SK-MEL-5 (cell line): ENCODE results near the gene PCSK7. TPM values are rescaled to one million over a fixed set of nuclear protein-coding genes. Genes with fewer than 3 reads are reported as not detected.
A peak's percentile ranks its signal among the peaks of the same experiment; 100 is the strongest.

ENCODE experiments used
- DNase-seq: peaks from one replicate; pipeline ENCODE4 v3.0.0-alpha.2; 2016; ENCODE audit warnings: low read depth, low spot score
- in situ Hi-C: cut with HindIII; loops from 2 replicates; pipeline ENCODE4 v1.10.0; 2016; ENCODE audit warnings: low sequenced_read_pairs, high pct_unique_total_duplicates, low pct_unique_long_range_greater_than_20kb
- total RNA-seq: library from RNA; depleted of rRNA; stranded (reverse); fragments of >200 nt; shearing (Covaris generic); gene quantifications from 2 replicates; pipeline ENCODE4 v1.2.3, GENCODE V29; 2014

The PCSK7 gene
- total RNA-seq, 1 experiment from 2014 or later, result 16.0 TPM

DNA sequence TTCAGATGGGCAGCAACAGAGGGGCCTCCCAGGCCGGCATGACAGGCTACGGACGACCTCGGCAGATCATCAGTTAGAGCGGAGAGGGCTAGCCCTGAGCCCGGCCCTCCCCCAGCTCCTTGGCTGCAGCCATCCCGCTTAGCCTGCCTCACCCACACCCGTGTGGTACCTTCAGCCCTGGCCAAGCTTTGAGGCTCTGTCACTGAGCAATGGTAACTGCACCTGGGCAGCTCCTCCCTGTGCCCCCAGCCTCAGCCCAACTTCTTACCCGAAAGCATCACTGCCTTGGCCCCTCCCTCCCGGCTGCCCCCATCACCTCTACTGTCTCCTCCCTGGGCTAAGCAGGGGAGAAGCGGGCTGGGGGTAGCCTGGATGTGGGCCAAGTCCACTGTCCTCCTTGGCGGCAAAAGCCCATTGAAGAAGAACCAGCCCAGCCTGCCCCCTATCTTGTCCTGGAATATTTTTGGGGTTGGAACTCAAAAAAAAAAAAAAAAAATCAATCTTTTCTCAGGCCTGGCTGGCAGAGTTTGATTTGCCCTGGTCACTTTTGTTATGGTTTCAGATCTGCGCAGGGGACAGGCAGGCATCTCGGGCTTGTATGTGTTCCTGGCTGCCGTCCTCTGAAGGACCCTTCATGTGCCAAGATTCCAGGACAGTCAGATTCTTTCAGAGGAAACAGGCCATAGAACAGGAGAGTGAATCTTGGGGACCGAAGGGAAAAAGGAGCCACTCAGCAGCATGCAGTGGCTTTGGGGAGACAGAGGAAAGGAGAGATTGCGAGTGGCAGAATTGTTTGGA is 27.4 kb downstream of the PCSK7 start:
- in situ Hi-C loops, result no loop called here
- no peak for DNase-seq

DNA sequence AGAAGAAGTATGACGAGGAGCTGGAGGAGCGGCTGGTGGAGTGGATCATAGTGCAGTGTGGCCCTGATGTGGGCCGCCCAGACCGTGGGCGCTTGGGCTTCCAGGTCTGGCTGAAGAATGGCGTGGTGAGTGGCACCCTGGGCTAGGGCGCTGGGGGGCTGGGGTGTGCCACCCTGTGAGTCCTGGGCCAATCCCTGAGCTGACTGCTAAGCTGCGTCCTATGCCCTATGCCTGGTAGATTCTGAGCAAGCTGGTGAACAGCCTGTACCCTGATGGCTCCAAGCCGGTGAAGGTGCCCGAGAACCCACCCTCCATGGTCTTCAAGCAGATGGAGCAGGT is 28.8 kb downstream of the PCSK7 start:
- DNase-seq, result no peak
- in situ Hi-C loops, result no loop called here

DNA sequence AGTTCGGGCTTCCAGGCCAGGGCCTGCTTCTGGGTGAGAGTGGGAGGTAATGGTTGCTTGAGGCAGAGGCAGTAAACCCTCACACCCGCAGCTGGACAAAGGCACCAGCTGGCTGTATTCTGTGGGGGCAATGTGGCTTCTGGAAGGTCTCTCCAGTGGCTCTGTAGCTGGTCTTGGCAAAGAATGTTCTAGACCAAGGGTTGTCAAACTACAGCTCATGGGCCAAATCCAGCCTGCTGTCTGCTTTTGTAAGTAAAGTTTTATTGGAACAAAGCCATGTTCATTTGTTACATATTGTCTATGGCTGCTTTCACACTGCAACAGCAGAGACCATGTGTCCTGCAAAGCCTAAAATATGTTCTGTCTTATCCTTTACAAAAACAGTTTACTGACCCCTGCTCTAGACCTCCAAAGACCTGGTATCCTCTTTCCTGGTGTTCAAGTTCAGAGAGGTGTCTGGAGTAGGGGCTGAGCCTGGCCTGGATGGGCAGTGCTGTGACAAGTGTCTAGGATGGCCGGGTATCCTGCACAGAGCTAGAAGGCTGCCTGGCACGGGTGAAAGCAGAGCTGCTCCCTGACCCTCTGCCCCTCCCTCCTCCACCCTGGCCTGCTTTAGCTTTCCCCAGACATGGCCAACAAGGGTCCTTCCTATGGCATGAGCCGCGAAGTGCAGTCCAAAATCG is 29.3 kb downstream of the PCSK7 start:
- DNase-seq, result no peak
- in situ Hi-C loops, result no loop called here

DNA sequence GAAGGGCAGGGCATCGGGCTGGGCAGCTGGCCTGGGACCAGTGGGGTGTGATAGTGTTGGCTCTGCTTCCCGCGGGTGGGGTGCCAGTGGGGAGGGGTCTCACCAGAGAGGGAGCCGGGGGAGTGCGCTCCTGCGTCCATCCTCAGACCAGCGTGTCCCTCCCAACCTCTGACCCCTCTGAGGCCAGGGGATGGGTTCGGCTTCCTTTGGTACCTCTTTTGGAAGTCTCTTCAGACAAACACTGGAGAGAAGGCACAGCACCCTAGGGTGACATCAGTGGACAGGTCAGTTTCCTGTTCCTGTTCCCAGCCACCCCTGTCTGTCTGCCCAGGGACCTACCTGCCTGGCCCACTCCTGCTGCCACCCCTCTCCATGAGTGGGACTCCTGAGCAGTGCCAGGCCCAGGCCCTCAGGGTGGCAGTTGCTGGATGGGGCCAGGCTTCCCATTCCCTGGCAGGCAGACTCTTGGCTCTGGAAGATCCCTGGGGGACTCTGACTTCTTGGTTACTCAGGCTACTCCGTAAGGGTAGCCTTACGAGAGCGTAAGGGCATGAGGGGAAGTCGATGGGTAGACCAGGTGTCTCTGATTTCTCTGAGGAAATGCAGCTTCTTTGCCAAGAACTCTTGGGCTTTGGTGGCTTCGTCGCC is 30.1 kb downstream of the PCSK7 start:
- in situ Hi-C loops, result no loop called here
- no peak for DNase-seq

DNA sequence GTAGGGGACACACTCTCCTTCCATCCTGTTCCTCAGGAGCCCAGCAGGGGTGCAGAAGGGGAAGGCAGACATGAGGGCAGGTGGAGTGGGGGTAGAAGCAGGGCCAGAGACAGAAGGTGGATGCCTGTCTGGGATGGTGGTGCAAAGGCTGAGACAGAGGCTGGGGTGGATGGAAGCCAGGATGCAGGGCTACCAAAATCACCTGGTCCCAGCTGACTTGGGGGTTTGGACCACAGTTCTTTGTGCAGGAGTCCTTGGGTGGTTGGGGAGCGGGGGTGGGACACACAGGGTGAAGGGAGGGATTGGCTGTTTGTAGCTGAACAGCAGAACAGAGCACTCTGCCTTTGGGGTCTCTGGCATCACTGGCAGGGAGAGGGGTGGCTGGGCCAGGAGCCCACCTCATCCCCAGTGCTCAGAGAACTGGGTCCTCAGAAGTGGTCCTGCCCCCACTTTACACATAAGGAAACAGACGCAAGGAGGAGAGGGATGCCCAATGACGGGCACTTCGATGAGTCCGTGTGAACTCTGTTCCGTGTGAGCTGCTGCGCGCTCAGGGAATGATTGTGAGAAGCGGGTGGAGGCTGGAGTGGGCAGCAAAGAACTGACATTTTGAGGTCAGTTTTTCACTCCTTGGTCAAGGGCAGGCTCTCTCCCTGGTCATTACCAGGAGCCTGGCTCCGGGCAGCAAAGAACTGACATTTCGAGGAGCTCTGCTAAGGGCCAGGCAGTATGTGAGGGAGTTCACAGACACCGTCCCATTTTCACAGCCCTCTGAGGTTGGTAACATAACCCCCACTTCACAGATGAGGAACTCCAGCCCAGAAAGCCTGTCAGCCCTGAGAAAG is 30.8 kb downstream of the PCSK7 start:
- in situ Hi-C loops, result no loop called here

DNA sequence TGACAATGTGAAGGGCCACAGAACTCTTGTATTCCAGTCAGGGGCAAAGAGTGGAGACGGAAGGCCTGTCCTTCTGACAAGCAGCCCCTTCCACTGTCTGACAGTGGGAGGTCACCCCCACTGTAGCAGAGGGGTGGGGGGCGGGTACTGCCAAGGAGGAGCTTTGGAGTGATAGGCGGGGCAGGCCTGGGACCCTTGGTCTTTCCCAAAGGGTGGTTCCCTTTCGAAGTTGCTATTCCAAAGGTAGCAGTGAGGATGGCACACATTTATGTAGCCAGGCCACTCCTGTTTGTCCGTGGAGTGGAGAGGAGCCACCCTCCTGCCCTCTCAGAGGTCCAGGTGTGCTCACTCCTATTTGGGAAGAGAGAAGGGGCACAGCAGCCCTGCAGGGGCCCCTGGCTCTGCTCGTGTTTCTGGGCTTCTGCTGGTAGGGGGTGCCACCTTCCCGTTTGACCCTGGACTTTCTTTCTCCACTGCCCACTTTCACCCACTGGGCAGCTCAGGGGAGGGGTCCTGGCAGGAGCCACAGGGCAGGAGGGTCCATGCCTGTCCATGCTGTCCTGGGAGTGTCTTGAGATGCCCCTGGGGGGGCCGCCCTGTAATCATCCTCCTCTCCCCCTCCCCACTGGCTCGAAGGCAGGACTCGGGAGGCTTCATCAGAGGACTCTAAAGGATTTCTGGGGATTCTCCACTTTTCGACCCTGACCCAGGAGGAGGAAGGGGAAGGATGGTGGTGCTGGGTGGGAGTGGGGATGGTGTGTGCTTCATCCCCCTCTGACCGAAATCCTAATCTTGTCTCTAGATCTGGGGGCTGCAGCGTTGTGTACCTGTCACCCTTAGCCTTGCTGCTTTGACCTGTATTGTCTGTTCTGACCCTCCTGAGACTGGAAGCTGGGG is 31.7 kb downstream of the PCSK7 start:
- in situ Hi-C loops, result no loop called here
- no peak for DNase-seq

More for the DNA sequence above, 30.8 kb downstream of the PCSK7 start:
- DNase-seq, result no peak

DNA sequence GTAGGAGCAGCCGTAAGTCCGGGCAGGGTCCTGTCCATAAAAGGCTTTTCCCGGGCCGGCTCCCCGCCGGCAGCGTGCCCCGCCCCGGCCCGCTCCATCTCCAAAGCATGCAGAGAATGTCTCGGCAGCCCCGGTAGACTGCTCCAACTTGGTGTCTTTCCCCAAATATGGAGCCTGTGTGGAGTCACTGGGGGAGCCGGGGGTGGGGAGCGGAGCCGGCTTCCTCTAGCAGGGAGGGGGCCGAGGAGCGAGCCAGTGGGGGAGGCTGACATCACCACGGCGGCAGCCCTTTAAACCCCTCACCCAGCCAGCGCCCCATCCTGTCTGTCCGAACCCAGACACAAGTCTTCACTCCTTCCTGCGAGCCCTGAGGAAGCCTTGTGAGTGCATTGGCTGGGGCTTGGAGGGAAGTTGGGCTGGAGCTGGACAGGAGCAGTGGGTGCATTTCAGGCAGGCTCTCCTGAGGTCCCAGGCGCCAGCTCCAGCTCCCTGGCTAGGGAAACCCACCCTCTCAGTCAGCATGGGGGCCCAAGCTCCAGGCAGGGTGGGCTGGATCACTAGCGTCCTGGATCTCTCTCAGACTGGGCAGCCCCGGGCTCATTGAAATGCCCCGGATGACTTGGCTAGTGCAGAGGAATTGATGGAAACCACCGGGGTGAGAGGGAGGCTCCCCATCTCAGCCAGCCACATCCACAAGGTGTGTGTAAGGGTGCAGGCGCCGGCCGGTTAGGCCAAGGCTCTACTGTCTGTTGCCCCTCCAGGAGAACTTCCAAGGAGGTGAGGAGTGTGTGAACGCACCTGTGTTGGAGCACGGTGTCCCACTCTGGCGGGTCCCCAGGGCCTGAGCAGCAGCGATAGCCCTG is 32.6 kb downstream of the PCSK7 start, which contains the start of gene TAGLN:
TSS of gene TAGLN (plus strand) at position 318 of the 863 bp plus-strand sequence. CDS start 3,644 bp downstream, outside the sequence.
- in situ Hi-C loops, result no loop called here
- DNase-seq, result no peak

DNA sequence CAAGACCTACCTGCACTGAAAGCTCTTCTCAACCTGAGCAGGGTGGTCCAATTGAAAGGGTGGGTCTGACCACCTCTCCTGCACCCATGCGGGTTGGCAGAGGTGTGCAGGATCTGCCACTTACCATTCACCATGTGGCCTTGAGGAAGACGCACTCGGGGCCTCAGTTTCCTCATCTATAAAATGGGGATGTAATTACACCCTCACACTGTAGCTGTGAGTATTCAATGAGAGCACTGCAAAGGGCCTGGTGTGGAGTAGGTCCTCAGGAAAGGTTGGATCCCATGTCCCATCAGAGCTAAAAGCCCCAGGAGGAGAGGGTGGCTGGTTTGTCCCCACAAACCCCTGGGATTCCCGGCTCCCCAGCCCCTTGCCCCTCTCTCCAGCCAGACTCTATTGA is 33.3 kb downstream of the PCSK7 start:
- no peak for DNase-seq
- in situ Hi-C loops, result no loop called here

DNA sequence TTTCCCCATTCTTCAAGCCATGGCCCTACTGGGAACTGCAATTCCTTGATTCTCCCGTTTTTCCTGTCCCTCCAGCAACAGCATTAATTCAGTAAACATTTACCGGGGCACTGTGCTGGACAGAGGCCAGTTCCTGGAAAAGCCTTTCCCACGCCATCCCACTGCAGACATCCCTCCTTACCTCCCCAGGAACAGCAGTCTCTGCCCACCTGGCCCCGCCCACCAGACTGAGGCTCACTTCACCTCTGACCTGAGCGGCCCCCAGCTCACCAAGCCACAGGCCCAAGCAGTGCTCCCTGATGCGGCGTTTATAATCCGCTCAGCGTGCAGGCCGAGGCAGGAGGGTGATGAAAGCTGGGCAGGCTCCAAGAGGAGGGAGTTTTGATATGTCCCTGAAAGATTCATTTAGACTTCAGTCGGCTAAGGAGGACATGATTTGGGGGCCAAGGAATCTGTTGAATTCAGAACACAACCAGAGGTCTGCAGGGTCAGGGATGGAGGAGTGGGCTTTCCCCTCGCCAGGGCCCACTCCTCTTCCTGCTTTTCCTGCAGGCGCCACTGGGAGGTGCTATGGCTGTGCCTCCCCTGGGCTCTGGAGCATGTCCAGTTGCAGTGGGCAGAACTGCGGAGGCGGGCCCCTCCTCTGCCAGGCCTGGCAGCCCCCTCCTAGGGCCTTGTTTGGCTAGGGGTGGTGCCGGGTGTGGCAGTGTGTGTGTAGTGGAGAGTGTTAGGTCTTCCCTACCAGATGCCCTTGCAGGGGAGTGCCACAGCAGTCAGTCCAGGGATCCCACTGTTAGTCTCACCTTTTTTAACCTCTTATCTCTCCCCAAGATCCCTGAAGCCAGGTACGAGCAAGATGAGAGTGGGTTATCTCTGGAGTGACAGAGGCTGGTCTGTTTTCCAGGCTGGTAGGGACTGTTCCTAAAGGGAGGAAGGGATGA is 34.1 kb downstream of the PCSK7 start:
- peak; percentile 24 for DNase-seq
- in situ Hi-C loops, result no loop called here

DNA sequence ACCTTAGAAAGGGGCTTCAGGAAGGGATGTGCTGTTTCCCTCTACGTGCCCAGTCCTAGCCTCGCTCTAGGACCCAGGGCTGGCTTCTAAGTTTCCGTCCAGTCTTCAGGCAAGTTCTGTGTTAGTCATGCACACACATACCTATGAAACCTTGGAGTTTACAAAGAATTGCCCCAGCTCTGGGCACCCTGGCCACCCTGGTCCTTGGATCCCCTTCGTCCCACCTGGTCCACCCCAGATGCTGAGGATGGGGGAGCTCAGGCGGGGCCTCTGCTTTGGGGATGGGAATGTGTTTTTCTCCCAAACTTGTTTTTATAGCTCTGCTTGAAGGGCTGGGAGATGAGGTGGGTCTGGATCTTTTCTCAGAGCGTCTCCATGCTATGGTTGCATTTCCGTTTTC is 34.9 kb downstream of the PCSK7 start:
- DNase-seq, result no peak
- in situ Hi-C loops, result no loop called here

DNA sequence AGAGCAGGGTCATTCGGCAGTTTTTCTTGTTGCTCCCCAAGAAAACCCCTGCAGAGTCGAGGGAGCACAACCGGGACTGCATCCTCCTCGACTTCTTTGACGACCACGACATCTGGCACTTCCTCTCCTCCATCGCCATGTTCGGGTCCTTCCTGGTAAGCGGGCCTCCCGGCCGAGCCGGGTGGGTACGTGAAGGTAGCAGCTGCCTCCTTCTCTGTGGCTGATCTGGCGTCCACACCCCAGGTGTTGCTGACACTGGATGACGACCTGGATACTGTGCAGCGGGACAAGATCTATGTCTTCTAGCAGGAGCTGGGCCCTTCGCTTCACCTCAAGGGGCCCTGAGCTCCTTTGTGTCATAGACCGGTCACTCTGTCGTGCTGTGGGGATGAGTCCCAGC is 36.1 kb downstream of the PCSK7 start:
- no peak for DNase-seq
- in situ Hi-C loops, result no loop called here

DNA sequence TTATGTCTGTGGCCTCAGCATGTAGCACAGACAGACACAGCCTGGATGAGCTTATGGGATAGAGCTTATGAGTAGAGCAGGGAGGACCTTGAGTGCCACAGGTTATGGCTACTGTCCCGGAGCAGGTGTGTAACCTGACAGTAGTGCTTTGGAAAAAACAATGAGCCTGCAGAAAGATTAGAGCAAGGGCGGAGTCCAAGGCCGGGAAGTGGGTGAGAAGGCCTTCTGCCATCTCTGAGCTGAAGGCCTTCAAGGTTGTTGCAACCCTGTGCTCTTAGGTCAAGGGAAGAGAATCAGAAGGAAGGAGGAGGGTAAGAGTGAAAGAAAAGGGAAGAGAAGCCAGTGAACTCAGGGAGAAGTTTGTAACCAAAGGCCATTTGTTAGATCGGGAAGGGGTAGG is 36.6 kb downstream of the PCSK7 start:
- in situ Hi-C loops, result no loop called here
- no peak for DNase-seq

DNA sequence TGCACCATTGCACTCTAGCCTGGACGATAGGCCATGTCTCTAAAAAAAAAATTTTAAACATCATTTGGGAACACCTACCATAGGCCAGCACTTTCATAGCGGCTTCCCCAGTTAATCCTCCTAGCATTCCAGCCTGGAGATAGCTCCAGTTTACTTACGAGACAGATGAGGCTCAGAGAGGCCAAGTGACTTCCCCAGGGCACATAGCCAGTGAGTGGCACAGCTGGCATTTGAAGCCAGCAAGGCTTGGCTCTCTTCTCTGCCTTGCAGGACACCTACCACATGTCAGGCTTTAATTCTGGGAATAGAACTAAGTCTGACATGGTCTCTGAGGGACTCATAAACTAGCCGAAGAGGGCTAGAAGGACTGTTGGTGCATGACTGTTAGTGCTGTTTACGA is 37.6 kb downstream of the PCSK7 start:
- in situ Hi-C loops, result no loop called here
- DNase-seq, result no peak

DNA sequence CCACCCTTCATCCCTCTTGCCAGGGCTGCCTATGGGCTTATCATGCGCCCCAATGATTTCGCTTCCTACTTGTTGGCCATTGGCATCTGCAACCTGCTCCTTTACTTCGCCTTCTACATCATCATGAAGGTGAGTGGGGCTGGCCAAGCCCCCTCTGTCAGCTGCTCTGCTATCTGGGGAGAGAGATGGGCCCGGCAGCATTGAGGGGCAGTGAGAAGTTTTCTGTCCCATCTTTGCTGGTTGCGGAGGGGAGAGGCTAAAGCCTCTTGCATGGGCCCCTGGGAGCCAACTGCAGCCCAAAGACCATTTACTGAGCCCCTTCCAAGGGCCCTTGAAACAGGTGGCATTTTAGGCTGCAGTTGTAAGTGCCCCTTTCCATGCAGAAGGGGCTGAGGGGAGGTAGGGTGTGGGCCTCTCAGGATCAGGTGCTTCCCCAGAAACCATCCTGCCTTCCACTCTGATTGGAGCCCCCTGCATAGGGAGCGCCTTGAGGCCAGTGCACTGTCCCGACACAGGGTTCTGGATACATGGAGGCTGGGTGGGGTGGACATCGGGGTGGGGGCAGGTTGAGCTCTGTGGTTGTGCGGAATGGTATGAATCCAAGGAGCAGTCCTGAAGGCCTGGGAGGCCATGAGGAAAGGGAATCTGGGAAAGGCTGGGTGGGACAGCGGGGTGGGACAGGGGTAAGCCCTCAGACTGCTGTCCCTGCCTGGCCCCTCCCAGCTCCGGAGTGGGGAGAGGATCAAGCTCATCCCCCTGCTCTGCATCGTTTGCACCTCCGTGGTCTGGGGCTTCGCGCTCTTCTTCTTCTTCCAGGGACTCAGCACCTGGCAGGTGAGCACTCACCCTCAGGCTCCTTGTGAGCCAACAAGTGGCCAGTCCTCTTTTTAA is 38.5 kb downstream of the PCSK7 start:
- in situ Hi-C loops, result no loop called here
- no peak for DNase-seq
